ENCODE results near the gene VASH2. TPM values are rescaled to one million over a fixed set of nuclear protein-coding genes. Genes with fewer than 3 reads are reported as not detected.

The VASH2 gene
- total RNA-seq, 2 donors from 2014 or later: 0.81 TPM; not detected in 1

DNA sequence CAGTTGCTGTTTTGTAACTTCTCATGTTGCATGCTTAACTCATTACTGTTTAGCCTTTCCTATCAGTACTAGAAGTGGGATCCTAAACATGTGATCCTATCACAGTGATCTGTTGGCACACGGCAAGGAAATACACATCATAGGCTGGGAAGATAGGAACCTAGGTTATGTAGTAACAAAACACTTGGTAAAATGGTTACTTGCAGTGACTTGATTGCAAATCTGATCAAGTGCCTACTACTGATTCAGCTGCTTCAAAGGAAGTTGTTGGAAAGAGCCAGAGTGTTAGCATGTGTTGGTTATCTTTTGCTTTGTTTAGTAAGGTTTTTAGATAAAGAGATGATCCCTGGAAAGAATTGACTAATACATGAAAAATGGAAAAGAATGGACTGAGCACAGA is 8.9 kb upstream of the VASH2 start:
- Mint-ChIP-seq H3K27me3 (peaks cover 9 to 17% of the 10 kb centered on the region in 2 donors), H3K27ac (no peak overlapping the region), H3K9me3 (no peaks in the 10 kb centered on the region), H3K4me1 (ENCODE audit: low read depth in 2 of 2) (no peaks in the 10 kb centered on the region), H3K4me3 (no peak overlapping the region), H3K36me3 (no peaks in the 10 kb centered on the region)
- ATAC-seq (no peak), DNase-seq (ENCODE audit: low spot score) (no peak)

DNA sequence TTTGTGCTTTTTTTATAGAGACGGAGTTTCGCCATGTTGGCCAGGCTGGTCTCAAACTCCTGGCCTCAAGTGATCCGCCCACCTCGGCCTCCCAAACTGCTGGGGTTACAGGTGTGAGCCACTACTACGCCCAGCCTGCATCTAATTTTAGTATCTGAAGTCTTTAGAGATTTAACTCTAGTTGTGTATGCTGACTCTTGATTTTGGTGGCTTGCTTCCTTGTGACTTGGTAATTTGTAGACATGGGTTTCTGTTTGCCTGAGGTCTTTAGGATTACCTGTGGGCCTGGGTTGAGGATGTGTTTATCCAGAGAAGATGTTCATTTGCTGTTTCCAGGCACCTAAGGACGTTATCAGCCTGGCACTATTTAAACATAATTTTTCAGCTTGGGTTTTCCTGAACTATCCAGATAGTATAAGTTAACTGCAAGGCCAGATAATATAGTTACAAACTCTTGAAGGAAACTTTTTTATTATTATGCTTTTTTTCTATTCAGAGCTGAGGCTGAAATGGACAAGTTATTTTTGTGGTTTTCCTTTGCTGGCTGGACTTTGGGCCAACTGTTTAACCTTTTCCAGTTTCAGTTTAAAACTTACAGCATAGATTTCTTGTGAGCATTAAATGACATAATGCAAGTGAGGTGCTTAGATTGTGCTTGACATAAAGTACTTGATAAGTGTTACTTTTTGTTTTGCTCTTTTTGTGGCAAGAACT is 7.5 kb upstream of the VASH2 start:
- Mint-ChIP-seq H3K27ac (no peak overlapping the region), H3K9me3 (no peaks in the 10 kb centered on the region), H3K36me3 (no peaks in the 10 kb centered on the region), H3K4me3 (no peak overlapping the region), H3K4me1 (ENCODE audit: low read depth in 2 of 2) (no peaks in the 10 kb centered on the region), H3K27me3 (peaks cover 9 to 20% of the 10 kb centered on the region in 2 donors)
- DNase-seq (ENCODE audit: low spot score) (no peak), ATAC-seq (no peak)

DNA sequence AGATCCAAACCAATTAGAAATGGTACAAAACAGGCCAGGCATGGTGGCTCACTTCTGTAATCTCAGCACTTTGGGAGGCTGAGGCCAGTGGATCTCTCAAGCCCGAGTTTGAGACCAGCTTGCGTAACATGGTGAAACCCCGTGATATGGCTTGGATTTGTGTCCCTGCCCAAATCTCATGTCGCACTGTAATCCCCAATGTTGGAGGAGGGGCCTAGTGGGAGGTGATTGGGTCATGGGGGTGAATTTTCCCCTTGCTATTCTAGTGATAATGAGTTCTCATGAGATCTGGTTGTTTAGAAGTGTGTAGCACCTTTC is 7.0 kb upstream of the VASH2 start:
- peaks cover 10 to 20% of the 10 kb centered on the region in 2 donors for H3K27me3 Mint-ChIP-seq
- H3K9me3 Mint-ChIP-seq: no peaks in the 10 kb centered on the region
- H3K27ac Mint-ChIP-seq: no peak overlapping the region
- H3K4me3 Mint-ChIP-seq: no peak overlapping the region
- H3K4me1 Mint-ChIP-seq (ENCODE audit: low read depth in 2 of 2): no peaks in the 10 kb centered on the region
- DNase-seq (ENCODE audit: low spot score) (no peak), ATAC-seq (no peak)
- peaks cover under 1% of the 10 kb centered on the region for H3K36me3 Mint-ChIP-seq

DNA sequence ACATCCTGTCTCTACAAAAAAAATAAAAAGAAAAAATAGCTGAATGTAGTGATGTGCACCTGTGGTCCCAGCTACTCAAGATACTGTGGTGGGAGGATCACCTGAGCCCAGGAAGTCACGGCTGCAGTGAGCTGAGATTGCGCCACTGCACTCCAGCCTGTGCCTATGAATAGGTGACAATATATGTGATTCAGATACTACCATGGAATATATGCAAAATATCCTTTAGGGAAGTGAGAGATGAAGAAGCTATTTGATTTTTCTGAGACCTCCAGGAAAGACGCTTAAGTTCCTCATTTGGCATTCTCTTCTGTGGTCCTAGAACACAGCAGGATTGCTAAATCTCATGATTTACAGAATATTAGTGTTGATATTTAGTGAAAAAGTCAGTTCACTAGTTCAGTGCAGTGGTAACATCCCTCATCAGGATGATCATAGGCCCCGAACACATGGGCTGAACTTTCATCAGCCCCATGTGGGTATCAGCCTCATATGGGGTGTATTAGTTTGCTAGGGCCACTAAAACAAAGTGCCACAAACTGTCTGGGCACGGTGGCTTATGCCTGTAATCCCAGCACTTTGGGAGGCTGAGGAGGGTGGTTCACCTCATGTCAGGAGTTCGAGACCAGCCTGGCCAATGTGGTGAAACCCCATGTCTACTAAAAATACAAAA is 6.0 kb upstream of the VASH2 start:
- Mint-ChIP-seq H3K9me3 (no peaks in the 10 kb centered on the region), H3K4me1 (ENCODE audit: low read depth in 2 of 2) (no peaks in the 10 kb centered on the region)
- ATAC-seq: no peak

DNA sequence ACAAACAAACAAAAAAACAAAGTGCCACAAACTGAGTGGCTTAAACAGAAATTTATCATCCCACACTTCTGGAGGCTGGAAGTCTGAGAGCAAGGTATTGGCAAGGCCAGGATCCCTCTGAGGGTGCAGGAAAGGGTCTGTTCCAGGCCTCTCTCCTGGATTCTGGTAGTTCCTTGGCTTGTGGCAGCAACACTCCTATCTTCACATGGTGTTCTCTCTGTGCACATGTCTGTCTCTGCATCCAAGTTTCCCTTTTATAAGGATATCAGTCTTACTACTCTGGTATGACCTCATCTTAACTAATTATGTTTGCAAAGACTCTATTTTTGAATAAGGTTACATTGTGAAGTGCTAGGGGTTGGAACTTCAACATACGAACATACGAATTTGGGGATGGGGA is 5.3 kb upstream of the VASH2 start:
- ATAC-seq (no peak), DNase-seq (ENCODE audit: low spot score) (no peak)
- no peaks in the 10 kb centered on the region for H3K9me3 Mint-ChIP-seq
- peaks cover 22 to 29% of the 10 kb centered on the region in 2 donors for H3K27me3 Mint-ChIP-seq
- peaks cover 5% of the 10 kb centered on the region for H3K36me3 Mint-ChIP-seq
- no peak overlapping the region for H3K4me3 Mint-ChIP-seq
- no peaks in the 10 kb centered on the region for H3K4me1 Mint-ChIP-seq (ENCODE audit: low read depth in 2 of 2)
- no peak overlapping the region for H3K27ac Mint-ChIP-seq

More for the DNA sequence above, 6.0 kb upstream of the VASH2 start:
- no peak overlapping the region for H3K27ac Mint-ChIP-seq
- H3K27me3 Mint-ChIP-seq: peaks cover 20 to 29% of the 10 kb centered on the region in 2 donors
- no peak for DNase-seq (ENCODE audit: low spot score)
- no peak overlapping the region for H3K4me3 Mint-ChIP-seq
- H3K36me3 Mint-ChIP-seq: peaks cover 5% of the 10 kb centered on the region

DNA sequence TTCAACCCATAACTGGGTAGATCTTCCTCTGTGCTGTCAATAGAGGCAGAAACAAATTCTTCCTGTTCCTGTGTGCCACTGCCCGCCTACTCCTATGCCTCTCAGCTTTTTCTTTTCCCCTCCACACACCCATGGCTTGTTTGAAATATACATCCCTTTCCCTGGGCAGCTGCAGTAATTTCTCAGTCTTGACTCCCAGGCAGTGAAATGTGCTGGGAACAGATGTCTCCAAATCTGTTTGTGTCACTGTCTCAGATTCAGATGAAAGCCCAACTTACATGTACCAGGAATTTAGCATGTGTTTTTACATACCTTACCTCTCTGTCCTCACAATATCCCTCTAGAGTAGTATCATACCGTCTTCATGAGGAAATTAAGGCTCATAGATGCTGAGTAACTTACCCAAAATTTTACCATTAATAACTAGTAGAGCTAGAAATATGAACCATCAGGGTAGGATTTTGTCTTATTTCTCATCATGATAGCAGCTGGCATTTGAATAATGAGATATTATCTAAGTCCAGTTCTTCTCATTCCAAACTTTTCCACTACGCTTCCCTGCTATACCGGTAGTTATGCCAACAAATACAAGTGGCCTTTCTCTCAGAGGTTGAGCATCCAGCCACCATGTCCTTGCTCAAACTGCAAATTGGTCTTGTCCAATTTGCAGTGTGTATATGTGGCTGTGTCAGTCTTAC is 4.7 kb upstream of the VASH2 start:
- no peaks in the 10 kb centered on the region for H3K9me3 Mint-ChIP-seq
- H3K27ac Mint-ChIP-seq: no peak overlapping the region
- peaks cover 0 to 3% of the 10 kb centered on the region in 2 donors for H3K4me1 Mint-ChIP-seq (ENCODE audit: low read depth in 2 of 2)
- no peak overlapping the region for H3K4me3 Mint-ChIP-seq
- H3K27me3 Mint-ChIP-seq: peaks cover 22 to 32% of the 10 kb centered on the region in 2 donors
- ATAC-seq: no peak
- peaks cover 5% of the 10 kb centered on the region for H3K36me3 Mint-ChIP-seq
- DNase-seq (ENCODE audit: low spot score): no peak

DNA sequence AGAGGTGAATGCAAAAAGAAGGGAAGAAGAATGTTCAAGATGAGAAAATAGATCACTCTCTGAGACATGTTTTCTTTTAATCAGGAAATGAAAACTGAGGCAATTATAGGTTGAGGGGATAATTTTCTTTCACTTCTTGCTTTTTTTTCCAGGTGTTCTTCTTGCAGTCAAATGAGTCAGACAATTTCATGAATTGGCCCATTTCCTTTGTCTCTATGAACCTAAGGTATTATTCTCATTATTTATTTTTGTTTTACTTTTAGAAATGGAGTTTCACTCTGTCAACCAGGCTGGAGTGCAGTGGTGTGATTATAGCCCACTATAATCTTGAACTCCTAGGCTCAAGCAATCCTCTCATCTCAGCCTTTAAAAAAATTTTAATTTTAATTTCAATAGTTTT is 3.5 kb upstream of the VASH2 start:
- DNase-seq (ENCODE audit: low spot score) (no peak), ATAC-seq (no peak)
- H3K27ac Mint-ChIP-seq: no peak overlapping the region
- peaks cover 0 to 5% of the 10 kb centered on the region in 2 donors for H3K4me1 Mint-ChIP-seq (ENCODE audit: low read depth in 2 of 2)
- no peak overlapping the region for H3K4me3 Mint-ChIP-seq
- peaks cover 17 to 27% of the 10 kb centered on the region in 2 donors for H3K27me3 Mint-ChIP-seq
- H3K36me3 Mint-ChIP-seq: peaks cover 5% of the 10 kb centered on the region
- no peaks in the 10 kb centered on the region for H3K9me3 Mint-ChIP-seq

DNA sequence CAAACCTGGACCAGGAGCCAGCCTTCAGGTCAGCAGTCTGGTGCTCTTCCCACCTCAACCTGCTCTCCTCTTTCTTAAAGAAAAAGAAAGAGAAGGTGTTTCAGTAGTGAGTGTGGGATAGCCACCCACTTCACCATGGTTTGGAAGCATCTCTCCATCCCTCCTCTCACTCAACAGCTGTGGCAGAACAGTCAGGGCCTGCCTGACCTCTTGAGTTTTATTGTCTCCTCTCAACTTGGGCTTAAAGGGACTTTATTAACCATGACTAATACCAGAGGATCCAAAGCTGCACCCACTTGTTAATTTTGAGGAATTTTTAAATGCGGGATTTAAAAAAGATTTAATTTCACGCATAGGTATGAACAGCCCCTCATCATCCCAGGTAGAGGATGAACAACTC is 570 bp upstream of the VASH2 start:
- ATAC-seq (no peak), DNase-seq (ENCODE audit: low spot score) (no peak)
- Mint-ChIP-seq H3K27ac (no peak overlapping the region), H3K36me3 (peaks cover 5% of the 10 kb centered on the region), H3K4me3 (no peak overlapping the region), H3K4me1 (ENCODE audit: low read depth in 2 of 2) (peaks cover 0 to 9% of the 10 kb centered on the region in 2 donors), H3K9me3 (no peaks in the 10 kb centered on the region), H3K27me3 (peaks cover 38 to 45% of the 10 kb centered on the region in 2 donors)

DNA sequence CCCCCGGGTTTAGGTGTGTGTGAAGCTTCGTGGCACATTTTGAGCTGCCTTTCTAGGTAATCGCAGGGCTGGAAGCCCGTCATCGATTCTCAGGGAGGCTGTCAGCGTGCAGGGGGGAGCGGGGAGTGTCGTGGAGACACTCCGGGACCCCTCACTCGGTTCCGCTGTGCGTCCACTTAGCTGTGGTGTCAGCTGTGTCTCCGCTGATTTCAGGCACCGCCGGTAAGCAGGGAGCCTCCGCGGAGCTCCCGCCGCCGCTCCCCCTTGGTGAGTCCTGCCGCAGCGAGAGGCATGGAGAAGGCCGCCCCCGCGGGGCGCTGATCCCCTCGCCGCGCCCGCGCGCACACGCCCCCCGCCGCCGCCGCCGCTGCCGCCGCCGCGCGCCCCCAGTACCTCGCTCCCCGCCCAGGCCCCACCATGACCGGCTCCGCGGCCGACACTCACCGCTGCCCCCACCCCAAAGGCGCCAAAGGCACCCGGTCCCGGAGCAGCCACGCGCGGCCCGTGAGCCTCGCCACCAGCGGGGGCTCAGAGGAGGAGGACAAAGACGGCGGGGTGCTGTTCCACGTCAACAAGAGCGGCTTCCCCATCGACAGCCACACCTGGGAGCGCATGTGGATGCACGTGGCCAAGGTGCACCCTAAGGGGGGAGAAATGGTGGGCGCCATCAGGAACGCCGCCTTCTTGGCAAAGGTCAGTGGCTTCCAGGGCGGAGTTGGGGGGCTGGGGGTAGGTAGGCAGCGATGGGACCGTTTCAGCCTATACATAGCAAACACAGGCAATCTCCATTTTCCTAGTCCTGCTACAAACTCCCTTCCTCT is 995 bp downstream of the VASH2 start:
- H3K4me3 Mint-ChIP-seq: peak overlapping the region; percentile 68
- DNase-seq (ENCODE audit: low spot score): no peak
- peaks cover 0 to 9% of the 10 kb centered on the region in 2 donors for H3K4me1 Mint-ChIP-seq (ENCODE audit: low read depth in 2 of 2)
- ATAC-seq: no peak
- H3K9me3 Mint-ChIP-seq: no peaks in the 10 kb centered on the region
- peaks cover 5% of the 10 kb centered on the region for H3K36me3 Mint-ChIP-seq
- H3K27ac Mint-ChIP-seq: no peak overlapping the region
- peaks cover 45% of the 10 kb centered on the region in 2 donors for H3K27me3 Mint-ChIP-seq

DNA sequence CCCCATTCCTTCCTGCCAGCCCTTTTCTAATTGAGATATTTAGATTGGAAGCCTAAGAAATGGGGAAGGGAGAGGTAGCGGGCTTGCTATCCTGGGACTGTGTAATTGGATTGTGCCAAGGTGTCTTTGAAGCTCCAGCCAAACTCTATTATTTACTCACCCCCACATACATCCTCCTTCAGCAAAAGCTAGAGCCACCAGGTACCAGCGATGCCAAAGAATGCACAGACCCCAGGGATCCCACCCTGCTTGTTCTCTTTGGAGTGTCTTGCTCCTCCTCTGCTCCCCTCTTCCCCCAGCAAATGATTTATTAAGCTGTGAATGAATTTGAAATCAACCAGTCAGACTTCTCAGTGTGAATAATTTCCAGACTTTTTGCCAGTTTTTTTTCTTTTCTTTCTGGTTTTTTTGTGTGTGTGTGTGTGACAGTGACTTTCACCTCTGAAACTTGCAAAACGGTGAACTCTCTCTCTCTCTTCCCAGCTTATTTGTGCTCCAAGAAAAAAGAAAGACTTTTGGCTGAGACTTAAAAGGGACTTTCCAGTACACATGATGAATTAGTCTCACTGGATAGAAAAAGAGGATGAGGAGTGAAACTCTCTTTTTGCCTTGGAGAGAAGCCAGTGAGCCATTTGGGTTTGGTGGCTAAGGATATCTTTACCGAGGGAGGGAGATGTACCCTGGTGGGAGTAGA is 1.8 kb downstream of the VASH2 start:
- Mint-ChIP-seq H3K4me3 (peak overlapping the region; percentile 11), H3K4me1 (ENCODE audit: low read depth in 2 of 2) (peaks cover 0 to 9% of the 10 kb centered on the region in 2 donors), H3K27me3 (peaks cover 45 to 46% of the 10 kb centered on the region in 2 donors), H3K9me3 (no peaks in the 10 kb centered on the region), H3K36me3 (peaks cover 5% of the 10 kb centered on the region), H3K27ac (no peak overlapping the region)
- DNase-seq (ENCODE audit: low spot score) (no peak), ATAC-seq (no peak)

DNA sequence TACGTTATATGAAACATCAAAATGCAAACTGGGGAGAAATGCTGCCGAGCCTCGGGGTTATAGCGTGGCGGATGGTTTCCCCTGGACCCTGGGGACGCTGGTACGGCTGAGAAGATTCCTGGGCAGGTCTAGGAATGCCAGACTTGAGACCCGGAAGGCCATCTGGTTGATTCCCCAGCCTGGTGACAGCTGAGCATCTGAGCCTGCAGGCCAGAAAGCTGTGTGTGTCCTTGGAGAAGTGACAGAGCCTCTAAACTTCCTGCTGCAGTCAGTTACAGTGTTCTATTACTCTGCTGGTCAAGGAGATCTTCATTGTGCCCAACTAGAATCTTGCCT is 2.3 kb downstream of the VASH2 start:
- H3K27ac Mint-ChIP-seq: no peak overlapping the region
- H3K9me3 Mint-ChIP-seq: no peaks in the 10 kb centered on the region
- H3K4me1 Mint-ChIP-seq (ENCODE audit: low read depth in 2 of 2): peaks cover 0 to 9% of the 10 kb centered on the region in 2 donors
- DNase-seq (ENCODE audit: low spot score): no peak
- H3K27me3 Mint-ChIP-seq: peaks cover 45 to 46% of the 10 kb centered on the region in 2 donors
- ATAC-seq: no peak
- peaks cover 5% of the 10 kb centered on the region for H3K36me3 Mint-ChIP-seq
- H3K4me3 Mint-ChIP-seq: no peak overlapping the region

DNA sequence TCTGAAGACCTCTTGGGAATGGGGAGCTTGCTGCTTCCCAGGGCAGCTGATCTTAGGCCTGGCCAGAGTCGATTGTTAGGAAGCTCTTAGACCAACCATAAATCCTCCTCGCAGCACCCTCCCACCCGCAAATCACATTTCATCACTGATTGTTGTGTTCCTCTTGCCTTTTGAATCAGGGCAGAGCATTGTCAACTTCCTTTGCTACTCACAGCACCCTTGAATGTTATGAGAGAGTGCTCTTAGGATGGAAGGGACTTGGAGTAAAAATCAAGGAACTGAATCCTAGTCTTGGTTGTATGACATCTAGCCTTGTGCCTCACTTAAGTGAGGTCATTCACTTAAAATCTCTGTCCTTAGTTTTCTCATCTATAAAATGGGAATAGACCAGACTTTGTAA is 3.0 kb downstream of the VASH2 start:
- ATAC-seq: no peak
- Mint-ChIP-seq H3K4me1 (ENCODE audit: low read depth in 2 of 2) (peaks cover 0 to 9% of the 10 kb centered on the region in 2 donors), H3K27ac (no peak overlapping the region), H3K36me3 (peaks cover 5% of the 10 kb centered on the region), H3K9me3 (no peaks in the 10 kb centered on the region), H3K27me3 (peaks cover 45% of the 10 kb centered on the region in 2 donors), H3K4me3 (no peak overlapping the region)
- no peak for DNase-seq (ENCODE audit: low spot score)

DNA sequence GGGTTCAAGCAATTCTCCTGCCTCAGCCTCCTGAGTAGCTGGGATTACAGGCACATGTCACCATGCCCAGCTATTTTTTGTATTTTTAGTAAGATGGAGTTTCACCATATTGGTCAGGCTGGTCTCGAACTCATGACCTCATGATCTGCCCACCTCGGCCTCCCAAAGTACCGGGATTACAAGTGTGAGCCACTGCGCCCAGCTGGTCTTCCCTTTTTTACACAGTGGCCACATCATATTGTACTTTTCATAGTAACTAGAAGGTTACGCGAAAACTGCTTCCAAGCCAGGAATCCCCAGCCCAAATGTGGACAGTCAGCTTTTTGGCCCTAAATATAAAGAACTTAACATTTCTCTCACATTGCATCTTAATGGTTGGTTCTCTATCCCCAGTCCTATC is 4.2 kb downstream of the VASH2 start:
- ATAC-seq (no peak), DNase-seq (ENCODE audit: low spot score) (no peak)
- H3K27me3 Mint-ChIP-seq: peaks cover 33 to 40% of the 10 kb centered on the region in 2 donors
- H3K9me3 Mint-ChIP-seq: no peaks in the 10 kb centered on the region
- H3K4me3 Mint-ChIP-seq: no peak overlapping the region
- no peak overlapping the region for H3K27ac Mint-ChIP-seq
- no peaks in the 10 kb centered on the region for H3K36me3 Mint-ChIP-seq
- peaks cover 0 to 9% of the 10 kb centered on the region in 2 donors for H3K4me1 Mint-ChIP-seq (ENCODE audit: low read depth in 2 of 2)
